Measurements from ENCODE around the gene CSTF2T.

- no peak for TF ChIP-seq CTCF (IDR thresholded peaks at IDR 0.05; ENCODE audit: borderline replicate concordance, extremely low read depth, low read length, poor library complexity, severe bottlenecking)
- no peak for TF ChIP-seq EZH2 (IDR thresholded peaks at IDR 0.05; ENCODE audit: borderline replicate concordance, low read depth, low read length, severe bottlenecking)
Observed at GRCh38 chr10:51649064-51649463, 50.3 kb downstream of the CSTF2T start.
